SK-N-DZ (cell line): ENCODE data around the gene TBC1D14.
"Not testable (repeated sequence)": the region's sequence is repeated elsewhere in the genome, so short reads cannot be mapped to it uniquely, and the experiment has no call there.

Experiments
- DNase-seq: peaks from one replicate; pipeline ENCODE4 v3.0.0-alpha.2; 2015; ENCODE audit warnings: low spot score

The TBC1D14 gene

GRCh38 chr4:6910340-6910959, 824 bp downstream of the TBC1D14 start:
- no peak for DNase-seq

GRCh38 chr4:6910960-6911874, 1.6 kb downstream of the TBC1D14 start:
- DNase-seq: no peak

GRCh38 chr4:6911917-6912316, 2.3 kb downstream of the TBC1D14 start:
- DNase-seq: not testable (repeated sequence)

- no peak for DNase-seq
Measured at GRCh38 chr4:6912441-6912840, 2.8 kb downstream of the TBC1D14 start.

- no peak for DNase-seq
Measured at GRCh38 chr4:6913350-6913905, 3.8 kb downstream of the TBC1D14 start.

GRCh38 chr4:6914448-6914847, 4.8 kb downstream of the TBC1D14 start:
- DNase-seq: no peak

- DNase-seq: no peak
Measured at GRCh38 chr4:6915041-6916005, 5.7 kb downstream of the TBC1D14 start.

- no peak for DNase-seq
Measured at GRCh38 chr4:6916069-6916586, 6.5 kb downstream of the TBC1D14 start.

GRCh38 chr4:6916587-6917460, 7.2 kb downstream of the TBC1D14 start:
- DNase-seq: peak; percentile 35

GRCh38 chr4:6917461-6918271, 8.0 kb downstream of the TBC1D14 start:
- DNase-seq: no peak

GRCh38 chr4:6918338-6918737, 8.7 kb downstream of the TBC1D14 start:
- DNase-seq: no peak

GRCh38 chr4:6920171-6920570, 10.5 kb downstream of the TBC1D14 start:
- no peak for DNase-seq

GRCh38 chr4:6923507-6923906, 13.9 kb downstream of the TBC1D14 start:
- no peak for DNase-seq

GRCh38 chr4:6924361-6924779, 14.7 kb downstream of the TBC1D14 start:
- DNase-seq: no peak

GRCh38 chr4:6925357-6925836, 15.8 kb downstream of the TBC1D14 start:
- no peak for DNase-seq

GRCh38 chr4:6926081-6926480, 16.5 kb downstream of the TBC1D14 start:
- DNase-seq: no peak

- DNase-seq: peak; percentile 50
Measured at GRCh38 chr4:6926681-6927478, 17.3 kb downstream of the TBC1D14 start.

- DNase-seq: no peak
Measured at GRCh38 chr4:6928081-6928480, 18.5 kb downstream of the TBC1D14 start.
